OCI-LY1 (cell line): Measurements from ENCODE around the gene KIAA1328.

ENCODE experiments used
- H2AFZ ChIP-seq: fragments of 200-600 bp; sonication (generic), shearing (Covaris generic); 2 replicates; pipeline ENCODE4 v1.6.0; 2014; ENCODE audit warnings: antibody characterized with exemption, mild to moderate bottlenecking, low read length
- H3F3A ChIP-seq: fragments of 200-600 bp; sonication (generic), shearing (Covaris generic); 2 replicates; pipeline ENCODE4 v1.6.0; 2014; ENCODE audit warnings: mild to moderate bottlenecking, antibody characterized with exemption, low read length, moderate library complexity; ENCODE audit not compliant: insufficient read depth
- H3K27ac ChIP-seq: fragments of 200-600 bp; sonication (generic); 2 replicates; pipeline ENCODE4 v1.5.1; 2014; ENCODE audit warnings: low read length, mixed run types, mild to moderate bottlenecking, low read depth; ENCODE audit not compliant: poor library complexity, severe bottlenecking
- H3K27me3 ChIP-seq: fragments of 200-600 bp; sonication (generic); 2 replicates; pipeline ENCODE4 v1.6.0; 2014; ENCODE audit warnings: antibody characterized with exemption, mild to moderate bottlenecking, low read length, moderate library complexity; ENCODE audit not compliant: insufficient read depth
- H3K36me3 ChIP-seq: fragments of 200-600 bp; sonication (generic); 2 replicates; pipeline ENCODE4 v1.6.1; 2014; ENCODE audit warnings: mild to moderate bottlenecking, antibody characterized with exemption, low read length, moderate library complexity, mixed read lengths; ENCODE audit not compliant: insufficient read depth
- H3K4me1 ChIP-seq: fragments of 200-600 bp; sonication (generic); 2 replicates; pipeline ENCODE4 v1.5.1; 2014; ENCODE audit warnings: mild to moderate bottlenecking, low read length, moderate library complexity; ENCODE audit not compliant: insufficient read depth, severe bottlenecking
- H3K4me2 ChIP-seq: fragments of 200-600 bp; sonication (generic), shearing (Covaris generic); 2 replicates; pipeline ENCODE4 v1.6.1; 2014; ENCODE audit warnings: low read length
- H3K4me3 ChIP-seq: fragments of 200-600 bp; sonication (generic); 2 replicates; pipeline ENCODE4 v1.5.1; 2014; ENCODE audit warnings: low read length, low read depth, mild to moderate bottlenecking, mixed read lengths; ENCODE audit not compliant: poor library complexity, severe bottlenecking
- H3K79me2 ChIP-seq: fragments of 200-600 bp; shearing (Covaris generic); 2 replicates; pipeline ENCODE4 v1.6.1; 2016; ENCODE audit warnings: mixed run types, low read length, mixed read lengths; ENCODE audit not compliant: insufficient read depth
- H3K9ac ChIP-seq: fragments of 200-600 bp; sonication (generic), shearing (Covaris generic); 2 replicates; pipeline ENCODE4 v1.6.1; 2014; ENCODE audit warnings: mild to moderate bottlenecking, low read length, mixed read lengths
- H3K9me2 ChIP-seq: fragments of 200-600 bp; sonication (generic), shearing (Covaris generic); 2 replicates; pipeline ENCODE4 v1.6.1; 2014; ENCODE audit warnings: low read depth, mild to moderate bottlenecking, low read length, mixed read lengths
- H3K9me3 ChIP-seq: fragments of 200-600 bp; shearing (Covaris generic); 2 replicates; pipeline ENCODE4 v1.6.1; 2014; ENCODE audit warnings: low read length, mixed read lengths
- H4K20me1 ChIP-seq: fragments of 200-600 bp; sonication (generic), shearing (Covaris generic); 2 replicates; pipeline ENCODE4 v1.6.0; 2016; ENCODE audit warnings: mild to moderate bottlenecking, low read length; ENCODE audit not compliant: insufficient read depth
- EZH2 ChIP-seq: fragments of 200-600 bp; sonication (generic), shearing (Covaris generic); IDR thresholded peaks from 2 replicates; pipeline ENCODE4 v1.8.0; 2017; ENCODE audit warnings: borderline replicate concordance, mixed run types, mild to moderate bottlenecking, antibody characterized with exemption, low read length, moderate library complexity, mixed read lengths
- TF ChIP-seq, protein P1 (sequence below): fragments of 200-600 bp; sonication (generic), shearing (Covaris generic); IDR thresholded peaks from 2 replicates; pipeline ENCODE4 v1.5.1; 2017; ENCODE audit warnings: mild to moderate bottlenecking, antibody characterized with exemption, low read length, moderate library complexity, mixed read lengths

The KIAA1328 gene

DNA sequence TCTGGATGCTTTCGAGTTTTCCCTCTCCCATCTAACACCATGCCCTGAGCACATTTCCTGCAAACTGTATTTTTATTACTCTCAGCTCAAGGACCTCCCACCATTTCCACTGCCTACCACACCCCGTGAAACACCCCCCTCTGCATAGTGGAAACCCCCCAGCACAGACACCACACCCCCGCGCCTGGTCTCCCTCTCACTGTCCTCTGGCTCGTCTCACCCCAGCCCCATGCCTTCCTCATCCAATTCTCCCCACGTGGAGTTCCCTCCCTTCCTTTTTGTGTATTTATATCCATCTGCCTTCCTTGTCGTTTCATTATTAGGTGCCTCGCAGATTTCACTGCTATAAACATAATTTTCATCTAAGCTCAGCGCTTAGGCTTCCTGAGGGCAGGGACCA lies 429.2 kb downstream of the KIAA1328 start:
- H2AFZ ChIP-seq: no peak overlapping the region
- TF ChIP-seq, protein P1, sequence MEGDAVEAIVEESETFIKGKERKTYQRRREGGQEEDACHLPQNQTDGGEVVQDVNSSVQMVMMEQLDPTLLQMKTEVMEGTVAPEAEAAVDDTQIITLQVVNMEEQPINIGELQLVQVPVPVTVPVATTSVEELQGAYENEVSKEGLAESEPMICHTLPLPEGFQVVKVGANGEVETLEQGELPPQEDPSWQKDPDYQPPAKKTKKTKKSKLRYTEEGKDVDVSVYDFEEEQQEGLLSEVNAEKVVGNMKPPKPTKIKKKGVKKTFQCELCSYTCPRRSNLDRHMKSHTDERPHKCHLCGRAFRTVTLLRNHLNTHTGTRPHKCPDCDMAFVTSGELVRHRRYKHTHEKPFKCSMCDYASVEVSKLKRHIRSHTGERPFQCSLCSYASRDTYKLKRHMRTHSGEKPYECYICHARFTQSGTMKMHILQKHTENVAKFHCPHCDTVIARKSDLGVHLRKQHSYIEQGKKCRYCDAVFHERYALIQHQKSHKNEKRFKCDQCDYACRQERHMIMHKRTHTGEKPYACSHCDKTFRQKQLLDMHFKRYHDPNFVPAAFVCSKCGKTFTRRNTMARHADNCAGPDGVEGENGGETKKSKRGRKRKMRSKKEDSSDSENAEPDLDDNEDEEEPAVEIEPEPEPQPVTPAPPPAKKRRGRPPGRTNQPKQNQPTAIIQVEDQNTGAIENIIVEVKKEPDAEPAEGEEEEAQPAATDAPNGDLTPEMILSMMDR: no peak
- TF ChIP-seq EZH2: no peak

DNA sequence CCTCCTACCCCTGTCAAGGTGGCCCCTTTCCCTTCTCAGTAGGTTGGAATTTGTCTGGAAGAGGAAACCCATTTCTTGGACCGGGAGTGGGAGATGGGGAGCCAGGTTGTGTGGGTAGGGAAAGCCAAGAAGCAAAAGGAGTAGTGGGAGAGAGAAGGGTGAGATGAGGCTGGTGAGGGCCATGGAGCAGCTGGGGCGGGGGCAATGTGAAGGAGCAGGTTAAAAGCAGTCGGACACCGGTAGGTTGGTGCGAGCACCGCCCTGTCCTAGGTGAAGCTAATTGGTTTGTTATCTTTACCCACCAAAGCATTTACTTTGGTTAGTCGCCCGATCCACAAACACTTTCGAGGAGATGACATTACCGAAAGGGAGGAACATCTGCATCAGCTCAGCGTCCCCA lies 429.9 kb downstream of the KIAA1328 start:
- Histone ChIP-seq H3K4me1 (no peaks in the 10 kb centered on the region), H3K27me3 (no peaks in the 10 kb centered on the region), H2AFZ (no peak overlapping the region), H3K9me3 (no peaks in the 10 kb centered on the region), H3K4me2 (no peak overlapping the region), H3K9me2 (no peaks in the 10 kb centered on the region), H3K36me3 (no peaks in the 10 kb centered on the region), H3F3A (no peaks in the 10 kb centered on the region), H3K9ac (no peak overlapping the region), H3K79me2 (no peaks in the 10 kb centered on the region), H4K20me1 (no peaks in the 10 kb centered on the region), H3K4me3 (no peak overlapping the region), H3K27ac (no peak overlapping the region)
- TF ChIP-seq, protein P1: no peak
- TF ChIP-seq EZH2: no peak

More for the DNA sequence above, 429.2 kb downstream of the KIAA1328 start:
- no peaks in the 10 kb centered on the region for H3F3A ChIP-seq
- H3K9me2 ChIP-seq: no peaks in the 10 kb centered on the region
- no peaks in the 10 kb centered on the region for H3K27me3 ChIP-seq
- H3K9ac ChIP-seq: no peak overlapping the region
- H4K20me1 ChIP-seq: no peaks in the 10 kb centered on the region
- H3K36me3 ChIP-seq: no peaks in the 10 kb centered on the region
- no peaks in the 10 kb centered on the region for H3K4me1 ChIP-seq
- no peak overlapping the region for H3K4me2 ChIP-seq
- H3K79me2 ChIP-seq: no peaks in the 10 kb centered on the region
- no peaks in the 10 kb centered on the region for H3K9me3 ChIP-seq
- no peak overlapping the region for H3K27ac ChIP-seq
- H3K4me3 ChIP-seq: no peak overlapping the region

DNA sequence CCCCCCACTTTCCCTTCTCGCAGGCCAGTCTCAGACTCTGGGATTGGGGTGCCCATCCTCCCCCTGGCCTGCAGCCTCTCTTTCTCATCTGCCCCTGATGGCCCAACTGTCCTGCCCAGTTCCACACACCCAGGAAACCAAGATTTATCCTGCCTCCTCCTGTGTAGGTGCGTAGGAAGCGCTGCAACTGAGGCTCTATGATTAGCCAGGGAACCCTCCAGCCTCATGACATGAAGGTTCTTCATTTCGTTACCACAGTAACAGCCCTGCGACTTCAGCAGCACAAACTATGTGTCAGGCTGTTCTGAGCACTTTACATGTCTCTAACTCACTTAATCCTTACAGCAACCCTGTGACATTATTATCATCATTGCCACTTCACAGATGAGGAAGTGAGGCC lies 430.8 kb downstream of the KIAA1328 start:
- Histone ChIP-seq H3F3A (no peaks in the 10 kb centered on the region), H3K79me2 (no peaks in the 10 kb centered on the region), H3K9ac (no peak overlapping the region), H3K4me1 (no peaks in the 10 kb centered on the region), H2AFZ (no peak overlapping the region), H3K36me3 (no peaks in the 10 kb centered on the region), H3K27me3 (no peaks in the 10 kb centered on the region), H3K4me3 (no peak overlapping the region), H4K20me1 (no peaks in the 10 kb centered on the region), H3K9me3 (no peaks in the 10 kb centered on the region), H3K27ac (no peak overlapping the region), H3K4me2 (no peak overlapping the region), H3K9me2 (no peaks in the 10 kb centered on the region)
- TF ChIP-seq, protein P1: no peak
- TF ChIP-seq EZH2: no peak
